Fibroblast of lung (primary cell): Measurements from ENCODE around the gene PTPRN.

Source experiments
- EZH2 ChIP-seq: IDR thresholded peaks from 2 replicates; pipeline ENCODE4 v1.5.1; 2012; ENCODE audit warnings: low read length, control low read depth, mild to moderate bottlenecking; ENCODE audit errors: missing control alignments
- TF ChIP-seq, protein P1 (sequence below), 2 donors: IDR thresholded peaks in 1 of 2; conservative IDR thresholded peaks in 1 of 2; 1 replicate in 1 of 2; 2 replicates in 1 of 2; pipeline ENCODE4 v1.5.1; 2011 to 2012; ENCODE audit warnings: low read length in 2 of 2, control low read depth in 1 of 2, inconsistent platforms in 1 of 2, low read depth in 1 of 2, mild to moderate bottlenecking in 1 of 2

DNA sequence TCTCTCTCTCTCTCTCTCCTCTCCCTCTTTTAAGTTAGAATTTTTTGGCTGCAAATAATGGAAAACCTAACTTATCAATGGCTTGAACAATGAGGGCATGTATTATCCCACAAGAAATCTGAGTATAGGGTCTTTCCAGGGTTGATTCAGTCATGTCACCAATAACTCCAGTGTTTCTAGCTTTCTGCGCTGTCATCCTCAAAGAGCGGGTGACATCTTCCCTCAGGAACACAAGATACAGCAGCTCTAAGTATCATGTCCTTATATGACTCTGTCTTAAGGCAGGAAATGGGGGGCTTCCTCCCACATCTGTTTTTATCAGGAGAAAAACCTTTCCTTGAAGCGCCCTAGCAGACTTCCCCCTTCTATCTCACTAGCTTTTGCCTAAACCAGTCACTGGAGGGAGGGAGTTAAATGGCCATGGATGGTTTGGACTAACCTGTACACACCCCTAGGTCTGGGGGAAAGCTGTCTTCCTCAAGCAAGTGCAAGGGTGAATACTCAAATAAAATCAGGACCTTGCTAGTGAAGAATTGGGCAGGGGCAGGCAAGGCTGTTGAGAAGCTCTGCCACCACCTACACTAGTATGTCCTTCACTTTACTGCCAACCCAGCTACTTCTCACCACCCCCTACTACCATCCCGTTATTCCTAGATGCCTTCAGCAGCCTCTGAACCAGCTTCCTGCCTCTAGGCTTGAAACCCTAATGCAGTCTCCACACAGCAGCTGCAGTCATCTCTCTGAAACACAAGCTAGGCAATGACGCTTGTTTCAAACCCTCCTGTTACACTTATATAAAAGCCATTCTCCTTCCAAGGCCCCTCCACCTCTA lies 48.0 kb downstream of the PTPRN start:
- TF ChIP-seq, protein P1, sequence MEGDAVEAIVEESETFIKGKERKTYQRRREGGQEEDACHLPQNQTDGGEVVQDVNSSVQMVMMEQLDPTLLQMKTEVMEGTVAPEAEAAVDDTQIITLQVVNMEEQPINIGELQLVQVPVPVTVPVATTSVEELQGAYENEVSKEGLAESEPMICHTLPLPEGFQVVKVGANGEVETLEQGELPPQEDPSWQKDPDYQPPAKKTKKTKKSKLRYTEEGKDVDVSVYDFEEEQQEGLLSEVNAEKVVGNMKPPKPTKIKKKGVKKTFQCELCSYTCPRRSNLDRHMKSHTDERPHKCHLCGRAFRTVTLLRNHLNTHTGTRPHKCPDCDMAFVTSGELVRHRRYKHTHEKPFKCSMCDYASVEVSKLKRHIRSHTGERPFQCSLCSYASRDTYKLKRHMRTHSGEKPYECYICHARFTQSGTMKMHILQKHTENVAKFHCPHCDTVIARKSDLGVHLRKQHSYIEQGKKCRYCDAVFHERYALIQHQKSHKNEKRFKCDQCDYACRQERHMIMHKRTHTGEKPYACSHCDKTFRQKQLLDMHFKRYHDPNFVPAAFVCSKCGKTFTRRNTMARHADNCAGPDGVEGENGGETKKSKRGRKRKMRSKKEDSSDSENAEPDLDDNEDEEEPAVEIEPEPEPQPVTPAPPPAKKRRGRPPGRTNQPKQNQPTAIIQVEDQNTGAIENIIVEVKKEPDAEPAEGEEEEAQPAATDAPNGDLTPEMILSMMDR (conservative IDR thresholded peaks at IDR 0.05 in 1 of 2, IDR thresholded peaks at IDR 0.05 in 1 of 2; ENCODE audit: low read depth in 1 of 2, low read length in 2 of 2): no peak
- TF ChIP-seq EZH2: no peak
